H1 (cell line): ENCODE measurements around the gene LRRK1.

Experiments used
- EGR1 ChIP-seq: IDR thresholded peaks from 2 replicates; pipeline ENCODE4 v1.6.1; 2011; ENCODE audit warnings: low read depth, low read length, borderline replicate concordance
- EP300 ChIP-seq, 2 experiments: IDR thresholded peaks; 1 replicate in 1 of 2; 2 replicates in 1 of 2; pipeline ENCODE4 v1.6.1; 2011 to 2012; ENCODE audit warnings: low read depth in 2 of 2, low read length in 2 of 2, mild to moderate bottlenecking in 2 of 2, borderline replicate concordance in 1 of 2, inconsistent platforms in 1 of 2, moderate library complexity in 1 of 2
- GABPA ChIP-seq: IDR thresholded peaks from 2 replicates; pipeline ENCODE4 v1.6.1; 2011; ENCODE audit warnings: mild to moderate bottlenecking, low read length, moderate library complexity, borderline replicate concordance; ENCODE audit not compliant: insufficient read depth
- KDM1A ChIP-seq: fragments of 200-600, 300-600 bp; sonication (generic); IDR thresholded peaks from 2 replicates; pipeline ENCODE4 v1.7.1; 2016; ENCODE audit warnings: mild to moderate bottlenecking, low read length, borderline replicate concordance
- POLR2A ChIP-seq, 2 experiments: IDR thresholded peaks; 1 replicate in 1 of 2; 2 replicates in 1 of 2; pipeline ENCODE4 v1.6.1; 2011; ENCODE audit warnings: low read depth in 2 of 2, low read length in 2 of 2, mild to moderate bottlenecking in 2 of 2; ENCODE audit errors: control extremely low read depth in 1 of 2
- RXRA ChIP-seq: IDR thresholded peaks from 2 replicates; pipeline ENCODE4 v1.6.1; 2011; ENCODE audit warnings: low read depth, mild to moderate bottlenecking, low read length, moderate library complexity; ENCODE audit not compliant: insufficient read depth
- SP2 ChIP-seq: IDR thresholded peaks from 2 replicates; pipeline ENCODE4 v1.6.1; 2012; ENCODE audit warnings: mild to moderate bottlenecking, low read length, inconsistent platforms
- YY1 ChIP-seq: IDR thresholded peaks from 2 replicates; pipeline ENCODE4 v1.6.1; 2011; ENCODE audit warnings: low read depth, mild to moderate bottlenecking, low read length
- TF ChIP-seq, protein P1 (sequence below), 3 experiments: IDR thresholded peaks; 1 replicate in 2 of 3; 2 replicates in 1 of 3; pipeline versions ENCODE4 v1.5.1 to v1.6.1; 2011; ENCODE audit warnings: low read length in 3 of 3, mild to moderate bottlenecking in 3 of 3, inconsistent platforms in 2 of 3, low read depth in 1 of 3, moderate library complexity in 1 of 3; ENCODE audit not compliant: insufficient read depth in 1 of 3; ENCODE audit errors: control extremely low read depth in 1 of 3

- no peak for TF ChIP-seq EP300 (IDR thresholded peaks at IDR 0.05; ENCODE audit: borderline replicate concordance in 1 of 2, low read depth in 2 of 2, low read length in 2 of 2)
- TF ChIP-seq, protein P1, sequence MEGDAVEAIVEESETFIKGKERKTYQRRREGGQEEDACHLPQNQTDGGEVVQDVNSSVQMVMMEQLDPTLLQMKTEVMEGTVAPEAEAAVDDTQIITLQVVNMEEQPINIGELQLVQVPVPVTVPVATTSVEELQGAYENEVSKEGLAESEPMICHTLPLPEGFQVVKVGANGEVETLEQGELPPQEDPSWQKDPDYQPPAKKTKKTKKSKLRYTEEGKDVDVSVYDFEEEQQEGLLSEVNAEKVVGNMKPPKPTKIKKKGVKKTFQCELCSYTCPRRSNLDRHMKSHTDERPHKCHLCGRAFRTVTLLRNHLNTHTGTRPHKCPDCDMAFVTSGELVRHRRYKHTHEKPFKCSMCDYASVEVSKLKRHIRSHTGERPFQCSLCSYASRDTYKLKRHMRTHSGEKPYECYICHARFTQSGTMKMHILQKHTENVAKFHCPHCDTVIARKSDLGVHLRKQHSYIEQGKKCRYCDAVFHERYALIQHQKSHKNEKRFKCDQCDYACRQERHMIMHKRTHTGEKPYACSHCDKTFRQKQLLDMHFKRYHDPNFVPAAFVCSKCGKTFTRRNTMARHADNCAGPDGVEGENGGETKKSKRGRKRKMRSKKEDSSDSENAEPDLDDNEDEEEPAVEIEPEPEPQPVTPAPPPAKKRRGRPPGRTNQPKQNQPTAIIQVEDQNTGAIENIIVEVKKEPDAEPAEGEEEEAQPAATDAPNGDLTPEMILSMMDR (IDR thresholded peaks at IDR 0.05; ENCODE audit: control extremely low read depth in 1 of 3, insufficient read depth in 1 of 3, low read depth in 1 of 3, low read length in 3 of 3): no peak
- TF ChIP-seq EGR1: no peak
- no peak for TF ChIP-seq POLR2A (IDR thresholded peaks at IDR 0.05; ENCODE audit: control extremely low read depth in 1 of 2, low read depth in 2 of 2, low read length in 2 of 2)
- TF ChIP-seq KDM1A: no peak
- no peak for TF ChIP-seq SP2
- TF ChIP-seq YY1: no peak
- no peak for TF ChIP-seq GABPA
- no peak for TF ChIP-seq RXRA
These were observed 16.6 kb upstream of the LRRK1 start for GRCh38 chr15:100902436-100903167.
